ENCODE results near the gene IL1RAPL1. TPM values are rescaled to one million over a fixed set of nuclear protein-coding genes. Genes with fewer than 3 reads are reported as not detected.

The IL1RAPL1 gene
- total RNA-seq, 1 donor from 2014 or later, result 0.16 TPM

GRCh38 chrX:28966331-28966730 is 379.1 kb downstream of the IL1RAPL1 start:
- no peak overlapping the region for H3K4me3 Mint-ChIP-seq (ENCODE audit: unreplicated experiment)
- H3K9me3 Mint-ChIP-seq (ENCODE audit: unreplicated experiment), result no peaks in the 10 kb centered on the region
- H3K27me3 Mint-ChIP-seq (ENCODE audit: low read depth, unreplicated experiment), result no peaks in the 10 kb centered on the region
- H3K4me1 ChIP-seq (ENCODE audit: insufficient read depth, low read length), result no peaks in the 10 kb centered on the region
- H3K27me3 ChIP-seq (ENCODE audit: insufficient read depth, low read length), result no peaks in the 10 kb centered on the region
- no peak overlapping the region for H3K27ac ChIP-seq (ENCODE audit: low read depth, low read length)
- no peaks in the 10 kb centered on the region for H3K9me3 ChIP-seq (ENCODE audit: insufficient read depth, low read depth, low read length)
- H3K27ac Mint-ChIP-seq (ENCODE audit: unreplicated experiment), result no peak overlapping the region
- H3K4me2 ChIP-seq (ENCODE audit: low read length), result peak overlapping the region; percentile 74
- H3K4me1 Mint-ChIP-seq (ENCODE audit: low read depth, unreplicated experiment), result no peaks in the 10 kb centered on the region
- peak; percentile 41 for DNase-seq (ENCODE audit: low read depth)
- TF ChIP-seq CTCF (IDR thresholded peaks at IDR 0.05; ENCODE audit: insufficient read depth, low read depth, low read length), result no peak
- no peak for TF ChIP-seq EZH2 (IDR thresholded peaks at IDR 0.05; ENCODE audit: insufficient read depth, low read length)
- peak; percentile 90 for FAIRE-seq
- no peaks in the 10 kb centered on the region for H4K20me1 ChIP-seq (ENCODE audit: insufficient read depth, low read length)
- no peaks in the 10 kb centered on the region for H3K79me2 ChIP-seq (ENCODE audit: insufficient read depth, low read length)
- H3K9ac ChIP-seq (ENCODE audit: low read length), result no peak overlapping the region
- no peak overlapping the region for H3K4me3 ChIP-seq (ENCODE audit: insufficient read depth, low read depth, low read length)
- H3K36me3 Mint-ChIP-seq (ENCODE audit: low read depth, unreplicated experiment), result no peaks in the 10 kb centered on the region
- H2AFZ ChIP-seq (ENCODE audit: low read depth, low read length), result no peak overlapping the region
- H3K36me3 ChIP-seq (ENCODE audit: insufficient read depth, low read length), result no peaks in the 10 kb centered on the region

GRCh38 chrX:28969126-28969525 is 381.9 kb downstream of the IL1RAPL1 start:
- H3K4me3 ChIP-seq (ENCODE audit: insufficient read depth, low read depth, low read length), result no peak overlapping the region
- Mint-ChIP-seq H3K27ac (ENCODE audit: unreplicated experiment) (no peak overlapping the region), H3K9me3 (ENCODE audit: unreplicated experiment) (peaks cover 2% of the 10 kb centered on the region), H3K4me1 (ENCODE audit: low read depth, unreplicated experiment) (no peaks in the 10 kb centered on the region), H3K4me3 (ENCODE audit: unreplicated experiment) (no peak overlapping the region), H3K36me3 (ENCODE audit: low read depth, unreplicated experiment) (no peaks in the 10 kb centered on the region), H3K27me3 (ENCODE audit: low read depth, unreplicated experiment) (no peaks in the 10 kb centered on the region)
- no peak overlapping the region for H2AFZ ChIP-seq (ENCODE audit: low read depth, low read length)
- TF ChIP-seq CTCF (IDR thresholded peaks at IDR 0.05; ENCODE audit: insufficient read depth, low read depth, low read length) (no peak), EZH2 (IDR thresholded peaks at IDR 0.05; ENCODE audit: insufficient read depth, low read length) (no peak)
- DNase-seq (ENCODE audit: low read depth) (no peak), FAIRE-seq (no peak)
- no peak overlapping the region for H3K4me2 ChIP-seq (ENCODE audit: low read length)
- no peaks in the 10 kb centered on the region for H4K20me1 ChIP-seq (ENCODE audit: insufficient read depth, low read length)
- no peaks in the 10 kb centered on the region for H3K4me1 ChIP-seq (ENCODE audit: insufficient read depth, low read length)
- H3K27ac ChIP-seq (ENCODE audit: low read depth, low read length), result no peak overlapping the region
- H3K27me3 ChIP-seq (ENCODE audit: insufficient read depth, low read length), result no peaks in the 10 kb centered on the region
- no peaks in the 10 kb centered on the region for H3K9me3 ChIP-seq (ENCODE audit: insufficient read depth, low read depth, low read length)
- H3K9ac ChIP-seq (ENCODE audit: low read length), result no peak overlapping the region
- no peaks in the 10 kb centered on the region for H3K79me2 ChIP-seq (ENCODE audit: insufficient read depth, low read length)
- no peaks in the 10 kb centered on the region for H3K36me3 ChIP-seq (ENCODE audit: insufficient read depth, low read length)

- no peak overlapping the region for H3K4me3 Mint-ChIP-seq (ENCODE audit: unreplicated experiment)
- H3K36me3 Mint-ChIP-seq (ENCODE audit: low read depth, unreplicated experiment), result no peaks in the 10 kb centered on the region
- Histone ChIP-seq H2AFZ (ENCODE audit: low read depth, low read length) (no peak overlapping the region), H3K4me1 (ENCODE audit: insufficient read depth, low read length) (no peaks in the 10 kb centered on the region), H3K79me2 (ENCODE audit: insufficient read depth, low read length) (no peaks in the 10 kb centered on the region), H3K27ac (ENCODE audit: low read depth, low read length) (no peak overlapping the region), H3K4me2 (ENCODE audit: low read length) (no peak overlapping the region), H3K4me3 (ENCODE audit: insufficient read depth, low read depth, low read length) (no peak overlapping the region), H4K20me1 (ENCODE audit: insufficient read depth, low read length) (no peaks in the 10 kb centered on the region), H3K27me3 (ENCODE audit: insufficient read depth, low read length) (no peaks in the 10 kb centered on the region), H3K36me3 (ENCODE audit: insufficient read depth, low read length) (no peaks in the 10 kb centered on the region), H3K9me3 (ENCODE audit: insufficient read depth, low read depth, low read length) (no peaks in the 10 kb centered on the region), H3K9ac (ENCODE audit: low read length) (no peak overlapping the region)
- H3K9me3 Mint-ChIP-seq (ENCODE audit: unreplicated experiment), result no peaks in the 10 kb centered on the region
- no peak overlapping the region for H3K27ac Mint-ChIP-seq (ENCODE audit: unreplicated experiment)
- no peak for TF ChIP-seq CTCF (IDR thresholded peaks at IDR 0.05; ENCODE audit: insufficient read depth, low read depth, low read length)
- TF ChIP-seq EZH2 (IDR thresholded peaks at IDR 0.05; ENCODE audit: insufficient read depth, low read length), result no peak
- DNase-seq (ENCODE audit: low read depth) (peak; percentile 55), FAIRE-seq (peak; percentile 13)
- H3K27me3 Mint-ChIP-seq (ENCODE audit: low read depth, unreplicated experiment), result no peaks in the 10 kb centered on the region
- H3K4me1 Mint-ChIP-seq (ENCODE audit: low read depth, unreplicated experiment), result peaks cover 2% of the 10 kb centered on the region
Observed at GRCh38 chrX:28979877-28980276, 392.6 kb downstream of the IL1RAPL1 start.
